ENCODE measurements around the gene COL6A2.

- TF ChIP-seq USF2 (CRISPR knock-in tag; IDR thresholded peaks at IDR 0.05) (no peak), CTCF (IDR thresholded peaks at IDR 0.05) (no peak), NFE2L1 (CRISPR knock-in tag; IDR thresholded peaks at IDR 0.05) (no peak), TEAD4 (CRISPR knock-in tag; IDR thresholded peaks at IDR 0.05) (no peak), E2F4 (CRISPR knock-in tag; IDR thresholded peaks at IDR 0.05; ENCODE audit: borderline replicate concordance, low read depth) (no peak), ATF2 (CRISPR knock-in tag; IDR thresholded peaks at IDR 0.05; ENCODE audit: borderline replicate concordance, low read depth) (no peak), CBFB (CRISPR knock-in tag; IDR thresholded peaks at IDR 0.05; ENCODE audit: low read depth) (no peak), STAT6 (CRISPR knock-in tag; conservative IDR thresholded peaks at IDR 0.05; ENCODE audit: low read depth) (no peak), PREB (CRISPR knock-in tag; IDR thresholded peaks at IDR 0.05; ENCODE audit: borderline replicate concordance) (no peak)
Observed at GRCh38 chr21:46079352-46080170, 18.4 kb upstream of the COL6A2 start.
